Subcutaneous adipose tissue (tissue), 4 donors: Measurements from ENCODE around the gene JMJD4. TPM values are rescaled to one million over a fixed set of nuclear protein-coding genes. Genes with fewer than 3 reads are reported as not detected.

Source experiments
- CTCF ChIP-seq: fragments of 450-650 bp; IDR thresholded peaks from one replicate; pipeline ENCODE4 v1.5.1; 2016; ENCODE audit warnings: low read depth, mild to moderate bottlenecking, control low read depth, antibody characterized with exemption, moderate library complexity
- total RNA-seq, 4 donors: library from RNA; depleted of rRNA; stranded (reverse); fragments of >200 nt; gene quantifications; one replicate each; pipeline ENCODE4 v1.1.0, GENCODE V29; 2016

The JMJD4 gene
- total RNA-seq, 4 donors from 2014 or later, result 11.5 to 22.0 (median 12.4) TPM

GRCh38 chr1:227778401-227778947 is 43.4 kb upstream of the JMJD4 start:
- TF ChIP-seq CTCF, result no peak

- no peak for TF ChIP-seq CTCF
Observed at GRCh38 chr1:227777646-227778045, 42.5 kb upstream of the JMJD4 start.

GRCh38 chr1:227777156-227777555 is 42.1 kb upstream of the JMJD4 start:
- no peak for TF ChIP-seq CTCF

- no peak for TF ChIP-seq CTCF
Observed at GRCh38 chr1:227776331-227776771, 41.2 kb upstream of the JMJD4 start.

GRCh38 chr1:227775841-227776240 is 40.7 kb upstream of the JMJD4 start:
- TF ChIP-seq CTCF, result no peak

GRCh38 chr1:227774821-227775661 is 39.9 kb upstream of the JMJD4 start:
- no peak for TF ChIP-seq CTCF

- no peak for TF ChIP-seq CTCF
Observed at GRCh38 chr1:227774051-227774731, 39.1 kb upstream of the JMJD4 start.
